Measurements from ENCODE around the gene PTPRA. TPM values are rescaled to one million over a fixed set of nuclear protein-coding genes. Genes with fewer than 3 reads are reported as not detected.

PTPRA gene
- total and polyA plus RNA-seq, 2 of the 13 experiments (the other 11 are each of a cell fraction or from before 2014, with no cell fraction given): 47.2 to 127 TPM

DNA sequence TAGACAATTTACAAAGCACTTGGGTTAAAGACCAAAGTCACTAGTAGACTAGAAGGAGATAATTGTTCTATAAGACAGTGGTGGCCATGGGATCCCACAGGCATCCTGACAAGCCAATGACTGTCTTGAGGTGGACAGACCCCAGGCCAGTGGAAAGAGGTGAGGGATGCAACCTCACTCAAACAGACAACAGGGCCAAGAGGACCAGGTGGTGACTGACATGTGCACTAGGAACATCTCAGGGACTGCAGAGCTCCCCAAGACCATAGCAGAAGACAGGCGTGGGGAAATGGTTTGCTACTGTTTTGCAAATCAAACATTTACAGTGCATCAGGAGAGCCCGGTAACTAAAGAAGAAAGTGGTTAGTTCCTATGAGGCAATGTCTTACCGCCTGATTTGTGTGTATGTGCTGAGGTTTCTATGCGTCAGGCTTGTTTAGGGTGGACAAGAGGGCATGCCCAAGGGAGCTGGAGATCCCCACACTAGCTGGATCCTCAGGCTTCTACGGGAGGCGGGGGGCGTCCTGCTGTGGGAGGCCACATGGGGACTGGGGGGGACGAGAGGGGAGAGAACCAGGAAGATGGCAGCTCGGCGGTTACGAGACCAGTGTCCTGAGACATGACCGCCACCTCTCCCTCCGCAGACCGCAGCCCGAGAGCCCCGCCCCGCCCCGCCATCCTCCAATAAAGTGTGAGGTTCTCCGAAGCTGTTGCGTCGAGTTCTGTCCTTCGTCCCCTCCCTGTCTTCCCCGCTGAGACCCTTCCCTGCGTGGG is 171.9 kb downstream of the PTPRA start (continued):
- TF ChIP-seq, protein P1, sequence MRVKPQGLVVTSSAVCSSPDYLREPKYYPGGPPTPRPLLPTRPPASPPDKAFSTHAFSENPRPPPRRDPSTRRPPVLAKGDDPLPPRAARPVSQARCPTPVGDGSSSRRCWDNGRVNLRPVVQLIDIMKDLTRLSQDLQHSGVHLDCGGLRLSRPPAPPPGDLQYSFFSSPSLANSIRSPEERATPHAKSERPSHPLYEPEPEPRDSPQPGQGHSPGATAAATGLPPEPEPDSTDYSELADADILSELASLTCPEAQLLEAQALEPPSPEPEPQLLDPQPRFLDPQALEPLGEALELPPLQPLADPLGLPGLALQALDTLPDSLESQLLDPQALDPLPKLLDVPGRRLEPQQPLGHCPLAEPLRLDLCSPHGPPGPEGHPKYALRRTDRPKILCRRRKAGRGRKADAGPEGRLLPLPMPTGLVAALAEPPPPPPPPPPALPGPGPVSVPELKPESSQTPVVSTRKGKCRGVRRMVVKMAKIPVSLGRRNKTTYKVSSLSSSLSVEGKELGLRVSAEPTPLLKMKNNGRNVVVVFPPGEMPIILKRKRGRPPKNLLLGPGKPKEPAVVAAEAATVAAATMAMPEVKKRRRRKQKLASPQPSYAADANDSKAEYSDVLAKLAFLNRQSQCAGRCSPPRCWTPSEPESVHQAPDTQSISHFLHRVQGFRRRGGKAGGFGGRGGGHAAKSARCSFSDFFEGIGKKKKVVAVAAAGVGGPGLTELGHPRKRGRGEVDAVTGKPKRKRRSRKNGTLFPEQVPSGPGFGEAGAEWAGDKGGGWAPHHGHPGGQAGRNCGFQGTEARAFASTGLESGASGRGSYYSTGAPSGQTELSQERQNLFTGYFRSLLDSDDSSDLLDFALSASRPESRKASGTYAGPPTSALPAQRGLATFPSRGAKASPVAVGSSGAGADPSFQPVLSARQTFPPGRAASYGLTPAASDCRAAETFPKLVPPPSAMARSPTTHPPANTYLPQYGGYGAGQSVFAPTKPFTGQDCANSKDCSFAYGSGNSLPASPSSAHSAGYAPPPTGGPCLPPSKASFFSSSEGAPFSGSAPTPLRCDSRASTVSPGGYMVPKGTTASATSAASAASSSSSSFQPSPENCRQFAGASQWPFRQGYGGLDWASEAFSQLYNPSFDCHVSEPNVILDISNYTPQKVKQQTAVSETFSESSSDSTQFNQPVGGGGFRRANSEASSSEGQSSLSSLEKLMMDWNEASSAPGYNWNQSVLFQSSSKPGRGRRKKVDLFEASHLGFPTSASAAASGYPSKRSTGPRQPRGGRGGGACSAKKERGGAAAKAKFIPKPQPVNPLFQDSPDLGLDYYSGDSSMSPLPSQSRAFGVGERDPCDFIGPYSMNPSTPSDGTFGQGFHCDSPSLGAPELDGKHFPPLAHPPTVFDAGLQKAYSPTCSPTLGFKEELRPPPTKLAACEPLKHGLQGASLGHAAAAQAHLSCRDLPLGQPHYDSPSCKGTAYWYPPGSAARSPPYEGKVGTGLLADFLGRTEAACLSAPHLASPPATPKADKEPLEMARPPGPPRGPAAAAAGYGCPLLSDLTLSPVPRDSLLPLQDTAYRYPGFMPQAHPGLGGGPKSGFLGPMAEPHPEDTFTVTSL (CRISPR knock-in tag; IDR thresholded peaks at IDR 0.05; ENCODE audit: borderline replicate concordance): 0 out of 2 replicates have a peak, but pooled peaks have one; percentile 45
- TF ChIP-seq, protein P2, sequence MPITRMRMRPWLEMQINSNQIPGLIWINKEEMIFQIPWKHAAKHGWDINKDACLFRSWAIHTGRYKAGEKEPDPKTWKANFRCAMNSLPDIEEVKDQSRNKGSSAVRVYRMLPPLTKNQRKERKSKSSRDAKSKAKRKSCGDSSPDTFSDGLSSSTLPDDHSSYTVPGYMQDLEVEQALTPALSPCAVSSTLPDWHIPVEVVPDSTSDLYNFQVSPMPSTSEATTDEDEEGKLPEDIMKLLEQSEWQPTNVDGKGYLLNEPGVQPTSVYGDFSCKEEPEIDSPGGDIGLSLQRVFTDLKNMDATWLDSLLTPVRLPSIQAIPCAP (CRISPR knock-in tag; IDR thresholded peaks at IDR 0.05; ENCODE audit: low read depth): no peak
- TF ChIP-seq NFYC (CRISPR knock-in tag; IDR thresholded peaks at IDR 0.05) (peak; percentile 49; the same call in 1 of the 2 replicates), ONECUT2 (CRISPR knock-in tag; IDR thresholded peaks at IDR 0.05) (no peak), ZNF510 (CRISPR knock-in tag; IDR thresholded peaks at IDR 0.05; ENCODE audit: low read depth) (peak; percentile 55; the same call in 1 of the 2 replicates), GATAD2A (CRISPR knock-in tag; IDR thresholded peaks at IDR 0.05) (peak; percentile 7; the same call in 1 of the 2 replicates), ZNF451 (CRISPR knock-in tag; IDR thresholded peaks at IDR 0.05) (no peak), SMYD3 (CRISPR knock-in tag; IDR thresholded peaks at IDR 0.05) (peak; percentile 89), ZBTB42 (CRISPR knock-in tag; IDR thresholded peaks at IDR 0.05) (no peak), PCBP2 (optimal IDR thresholded peaks at IDR 0.05; ENCODE audit: low read depth, low read length, poor library complexity, severe bottlenecking) (peak; percentile 45), ZNF224 (CRISPR knock-in tag; IDR thresholded peaks at IDR 0.05) (no peak; the same call in 1 of the 2 replicates), ZMYM2 (CRISPR knock-in tag; IDR thresholded peaks at IDR 0.05) (no peak), MED13 (CRISPR knock-in tag; IDR thresholded peaks at IDR 0.05) (no peak; the same call in 1 of the 2 replicates), ZNF550 (CRISPR knock-in tag; IDR thresholded peaks at IDR 0.05; ENCODE audit: borderline replicate concordance) (peak; percentile 12; the same call in 1 of the 2 replicates), NAIF1 (CRISPR knock-in tag; IDR thresholded peaks at IDR 0.05; ENCODE audit: borderline replicate concordance) (0 out of 2 replicates have a peak, but pooled peaks have one; percentile 78)
- TF ChIP-seq, protein P3, sequence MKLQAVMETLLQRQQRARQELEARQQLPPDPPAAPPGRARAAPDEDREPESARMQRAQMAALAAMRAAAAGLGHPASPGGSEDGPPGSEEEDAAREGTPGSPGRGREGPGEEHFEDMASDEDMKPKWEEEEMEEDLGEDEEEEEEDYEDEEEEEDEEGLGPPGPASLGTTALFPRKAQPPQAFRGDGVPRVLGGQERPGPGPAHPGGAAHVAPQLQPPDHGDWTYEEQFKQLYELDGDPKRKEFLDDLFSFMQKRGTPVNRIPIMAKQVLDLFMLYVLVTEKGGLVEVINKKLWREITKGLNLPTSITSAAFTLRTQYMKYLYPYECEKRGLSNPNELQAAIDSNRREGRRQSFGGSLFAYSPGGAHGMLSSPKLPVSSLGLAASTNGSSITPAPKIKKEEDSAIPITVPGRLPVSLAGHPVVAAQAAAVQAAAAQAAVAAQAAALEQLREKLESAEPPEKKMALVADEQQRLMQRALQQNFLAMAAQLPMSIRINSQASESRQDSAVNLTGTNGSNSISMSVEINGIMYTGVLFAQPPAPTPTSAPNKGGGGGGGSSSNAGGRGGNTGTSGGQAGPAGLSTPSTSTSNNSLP (IDR thresholded peaks at IDR 0.05; ENCODE audit: low read depth, low read length): no peak
- TF ChIP-seq, protein P4, sequence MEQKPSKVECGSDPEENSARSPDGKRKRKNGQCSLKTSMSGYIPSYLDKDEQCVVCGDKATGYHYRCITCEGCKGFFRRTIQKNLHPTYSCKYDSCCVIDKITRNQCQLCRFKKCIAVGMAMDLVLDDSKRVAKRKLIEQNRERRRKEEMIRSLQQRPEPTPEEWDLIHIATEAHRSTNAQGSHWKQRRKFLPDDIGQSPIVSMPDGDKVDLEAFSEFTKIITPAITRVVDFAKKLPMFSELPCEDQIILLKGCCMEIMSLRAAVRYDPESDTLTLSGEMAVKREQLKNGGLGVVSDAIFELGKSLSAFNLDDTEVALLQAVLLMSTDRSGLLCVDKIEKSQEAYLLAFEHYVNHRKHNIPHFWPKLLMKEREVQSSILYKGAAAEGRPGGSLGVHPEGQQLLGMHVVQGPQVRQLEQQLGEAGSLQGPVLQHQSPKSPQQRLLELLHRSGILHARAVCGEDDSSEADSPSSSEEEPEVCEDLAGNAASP (CRISPR knock-in tag; IDR thresholded peaks at IDR 0.05; ENCODE audit: borderline replicate concordance): no peak
- TF ChIP-seq, protein P5, sequence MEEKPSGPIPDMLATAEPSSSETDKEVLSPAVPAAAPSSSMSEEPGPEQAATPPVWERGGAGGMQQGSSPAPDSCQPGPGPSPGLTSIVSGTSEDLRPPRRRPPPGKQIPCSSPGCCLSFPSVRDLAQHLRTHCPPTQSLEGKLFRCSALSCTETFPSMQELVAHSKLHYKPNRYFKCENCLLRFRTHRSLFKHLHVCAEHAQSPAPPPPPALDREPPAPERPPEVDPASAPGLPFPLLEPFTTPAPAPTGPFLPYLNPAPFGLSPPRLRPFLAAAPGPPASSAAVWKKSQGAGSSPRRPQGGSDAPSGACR (CRISPR knock-in tag; IDR thresholded peaks at IDR 0.05): no peak
